HL-60 (cell line): ENCODE measurements around the gene SEC24D.

Experiments
- DNase-seq, 2 experiments: peaks; one replicate each; pipeline ENCODE4 v3.0.0-alpha.2; 2010 to 2020; ENCODE audit warnings: low read depth in 1 of 2, low spot score in 1 of 2
- H3K27ac ChIP-seq: fragments of 250-450 bp; sonication (Bioruptor Pico); replicated peaks from 2 replicates; pipeline ENCODE4 v1.5.1; 2020; ENCODE audit warnings: mild to moderate bottlenecking, moderate library complexity
- H3K27me3 ChIP-seq: fragments of 250-450 bp; sonication (Bioruptor Pico); 2 replicates; pipeline ENCODE4 v1.5.1; 2021; ENCODE audit warnings: mild to moderate bottlenecking, moderate library complexity; ENCODE audit not compliant: insufficient read depth, poor library complexity, severe bottlenecking
- H3K4me3 ChIP-seq: replicated peaks from 2 replicates; pipeline ENCODE4 v1.5.1; 2011; ENCODE audit warnings: mild to moderate bottlenecking, control low read depth, low read length; ENCODE audit not compliant: insufficient read depth
- CTCF ChIP-seq: IDR thresholded peaks from one replicate; pipeline ENCODE4 v1.5.1; 2011; ENCODE audit warnings: low read length, control low read depth, inconsistent platforms; ENCODE audit not compliant: insufficient read depth
- GABPA ChIP-seq: IDR thresholded peaks from 2 replicates; pipeline ENCODE4 v1.6.1; 2012; ENCODE audit warnings: low read depth
- POLR2AphosphoS5 ChIP-seq: IDR thresholded peaks from 2 replicates; pipeline ENCODE4 v1.6.1; 2012; ENCODE audit warnings: low read depth
- REST ChIP-seq: IDR thresholded peaks from 2 replicates; pipeline ENCODE4 v1.6.1; 2012; ENCODE audit warnings: low read depth; ENCODE audit not compliant: insufficient replicate concordance
- SPI1 ChIP-seq: IDR thresholded peaks from 2 replicates; pipeline ENCODE4 v1.6.1; 2012; ENCODE audit warnings: low read depth, mild to moderate bottlenecking, borderline replicate concordance

Gene SEC24D

GRCh38 chr4:118848242-118848641 is 12.3 kb upstream of the SEC24D start:
- no peak for DNase-seq
- Histone ChIP-seq H3K27ac (no peak overlapping the region), H3K27me3 (no peaks in the 10 kb centered on the region), H3K4me3 (no peak overlapping the region)
- no peak for TF ChIP-seq REST
- TF ChIP-seq POLR2AphosphoS5: no peak
- TF ChIP-seq CTCF: no peak
- TF ChIP-seq GABPA: no peak
- TF ChIP-seq SPI1: no peak

- DNase-seq: no peak
- Histone ChIP-seq H3K27ac (no peak overlapping the region), H3K4me3 (no peak overlapping the region), H3K27me3 (no peaks in the 10 kb centered on the region)
- TF ChIP-seq CTCF (no peak), GABPA (no peak), SPI1 (no peak), POLR2AphosphoS5 (no peak), REST (no peak)
Observed at GRCh38 chr4:118846979-118847378, 11.1 kb upstream of the SEC24D start.

GRCh38 chr4:118845552-118846050 is 9.7 kb upstream of the SEC24D start:
- TF ChIP-seq CTCF (no peak), REST (no peak), GABPA (no peak), POLR2AphosphoS5 (no peak), SPI1 (no peak)
- no peak overlapping the region for H3K27ac ChIP-seq
- H3K27me3 ChIP-seq: no peaks in the 10 kb centered on the region
- H3K4me3 ChIP-seq: no peak overlapping the region
- no peak for DNase-seq
